ENCODE results near the gene ZC2HC1B.

Gene ZC2HC1B

GRCh38 chr6:143864234-143864633, at the start of gene ZC2HC1B:
TSS of gene ZC2HC1B (plus strand) at chr6:143864474. CDS start at chr6:143864540, 66 bp downstream.
- no peak within 1 kb of the TSS for H3K4me3 ChIP-seq (ENCODE audit: low read depth, low read length)
- DNase-seq (ENCODE audit: low read depth) = no peak
- no peak for TF ChIP-seq CTCF (IDR thresholded peaks at IDR 0.05; ENCODE audit: insufficient read depth, low read depth, low read length, missing control alignments)

GRCh38 chr6:143817621-143818020, 46.7 kb upstream of the ZC2HC1B start:
- TF ChIP-seq CTCF (IDR thresholded peaks at IDR 0.05; ENCODE audit: insufficient read depth, low read depth, low read length, missing control alignments) = no peak
- no peak overlapping the region for H3K4me3 ChIP-seq (ENCODE audit: low read depth, low read length)
- DNase-seq (ENCODE audit: low read depth) = no peak

- no peak overlapping the region for H3K4me3 ChIP-seq (ENCODE audit: low read depth, low read length)
- DNase-seq (ENCODE audit: low read depth) = no peak
- TF ChIP-seq CTCF (IDR thresholded peaks at IDR 0.05; ENCODE audit: insufficient read depth, low read depth, low read length, missing control alignments) = no peak
These were observed 42.9 kb upstream of the ZC2HC1B start for GRCh38 chr6:143821359-143821758.

- DNase-seq (ENCODE audit: low read depth) = no peak
- no peak for TF ChIP-seq CTCF (IDR thresholded peaks at IDR 0.05; ENCODE audit: insufficient read depth, low read depth, low read length, missing control alignments)
- H3K4me3 ChIP-seq (ENCODE audit: low read depth, low read length) = no peak overlapping the region
These were observed 41.7 kb upstream of the ZC2HC1B start for GRCh38 chr6:143822584-143823024.

- TF ChIP-seq CTCF (IDR thresholded peaks at IDR 0.05; ENCODE audit: insufficient read depth, low read depth, low read length, missing control alignments) = no peak
- H3K4me3 ChIP-seq (ENCODE audit: low read depth, low read length) = no peak overlapping the region
- no peak for DNase-seq (ENCODE audit: low read depth)
These were observed 40.7 kb upstream of the ZC2HC1B start for GRCh38 chr6:143823548-143823947.

GRCh38 chr6:143828572-143828971, 35.7 kb upstream of the ZC2HC1B start:
- no peak overlapping the region for H3K4me3 ChIP-seq (ENCODE audit: low read depth, low read length)
- TF ChIP-seq CTCF (IDR thresholded peaks at IDR 0.05; ENCODE audit: insufficient read depth, low read depth, low read length, missing control alignments) = no peak
- no peak for DNase-seq (ENCODE audit: low read depth)

- DNase-seq (ENCODE audit: low read depth) = no peak
- TF ChIP-seq CTCF (IDR thresholded peaks at IDR 0.05; ENCODE audit: insufficient read depth, low read depth, low read length, missing control alignments) = no peak
- no peak overlapping the region for H3K4me3 ChIP-seq (ENCODE audit: low read depth, low read length)
These were observed 28.1 kb upstream of the ZC2HC1B start for GRCh38 chr6:143836150-143836549.

Data from GM12865 (cell line).